Measurements from ENCODE around the gene FHIP1A.

The FHIP1A gene

GRCh38 chr4:151428346-151428745, 19.4 kb downstream of the FHIP1A start:
- TF ChIP-seq CTCF (IDR thresholded peaks at IDR 0.05; ENCODE audit: insufficient read depth, low read depth, low read length, missing control alignments): no peak
- DNase-seq (ENCODE audit: low read depth): no peak
- H3K4me3 ChIP-seq (ENCODE audit: low read depth, low read length): no peak overlapping the region

DNA sequence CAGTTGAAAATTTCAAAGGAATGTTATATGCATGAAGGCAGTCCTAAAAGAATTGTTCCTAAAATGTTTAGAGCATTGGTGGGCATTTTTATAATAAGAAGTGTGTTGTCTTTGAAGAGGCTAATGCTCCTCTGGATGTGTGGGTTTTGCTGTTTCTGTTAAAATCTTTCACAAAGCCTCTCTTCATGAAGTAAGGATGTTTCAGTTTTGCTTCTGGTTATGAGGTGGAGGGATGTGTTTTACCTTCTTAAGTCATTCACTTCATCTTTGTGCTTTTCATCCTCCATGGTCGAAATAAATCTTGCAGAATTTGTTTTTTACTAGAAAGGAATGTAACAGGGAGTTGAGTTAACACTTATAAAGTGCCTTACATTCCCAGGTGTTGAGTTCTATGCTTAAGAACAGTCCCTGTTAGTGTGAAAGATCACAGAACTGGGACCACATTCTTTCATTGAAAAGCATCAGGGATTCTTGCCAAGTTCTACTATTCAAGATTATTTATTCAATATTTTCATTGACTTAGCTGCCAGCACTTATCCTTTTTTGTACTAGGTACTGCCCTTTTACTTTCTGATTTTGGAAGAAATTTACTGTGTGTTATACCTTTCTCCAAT, 21.1 kb downstream of the FHIP1A start:
- DNase-seq (ENCODE audit: low read depth): peak; percentile 25
- H3K4me3 ChIP-seq (ENCODE audit: low read depth, low read length): no peak overlapping the region
- no peak for TF ChIP-seq CTCF (IDR thresholded peaks at IDR 0.05; ENCODE audit: insufficient read depth, low read depth, low read length, missing control alignments)

- no peak for TF ChIP-seq CTCF (IDR thresholded peaks at IDR 0.05; ENCODE audit: insufficient read depth, low read depth, low read length, missing control alignments)
- DNase-seq (ENCODE audit: low read depth): no peak
- H3K4me3 ChIP-seq (ENCODE audit: low read depth, low read length): no peak overlapping the region
Measured at GRCh38 chr4:151430740-151431457, 21.9 kb downstream of the FHIP1A start.

GRCh38 chr4:151431728-151432127, 22.8 kb downstream of the FHIP1A start:
- TF ChIP-seq CTCF (IDR thresholded peaks at IDR 0.05; ENCODE audit: insufficient read depth, low read depth, low read length, missing control alignments): no peak
- no peak overlapping the region for H3K4me3 ChIP-seq (ENCODE audit: low read depth, low read length)
- DNase-seq (ENCODE audit: low read depth): no peak

DNA sequence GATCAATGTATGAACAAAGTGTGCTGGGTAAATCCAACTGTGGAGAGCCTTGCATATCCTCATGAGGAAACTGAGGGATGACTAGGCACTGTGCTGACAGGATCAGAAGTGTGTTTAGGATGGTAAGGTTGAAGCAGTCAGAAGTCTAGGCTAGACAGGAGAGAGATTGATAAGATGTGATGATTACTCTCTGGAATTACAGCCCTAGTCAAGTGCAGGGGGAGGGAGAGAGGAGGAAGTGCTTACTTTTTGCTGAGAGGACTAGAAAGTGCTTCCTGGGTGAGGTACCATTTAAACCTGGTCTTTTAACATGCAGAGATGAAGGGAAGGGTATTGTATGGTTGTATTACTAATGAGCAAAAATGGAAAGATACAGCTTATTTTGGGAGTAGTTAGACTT, 23.7 kb downstream of the FHIP1A start:
- no peak overlapping the region for H3K4me3 ChIP-seq (ENCODE audit: low read depth, low read length)
- no peak for TF ChIP-seq CTCF (IDR thresholded peaks at IDR 0.05; ENCODE audit: insufficient read depth, low read depth, low read length, missing control alignments)
- DNase-seq (ENCODE audit: low read depth): no peak

- H3K4me3 ChIP-seq (ENCODE audit: low read depth, low read length): no peak overlapping the region
- no peak for DNase-seq (ENCODE audit: low read depth)
- no peak for TF ChIP-seq CTCF (IDR thresholded peaks at IDR 0.05; ENCODE audit: insufficient read depth, low read depth, low read length, missing control alignments)
Measured at GRCh38 chr4:151434183-151434860, 25.3 kb downstream of the FHIP1A start.
